Endothelial cell of umbilical vein (primary cell): ENCODE results near the gene SLC6A2.

Experiments
- CTCF ChIP-seq, 2 donors: IDR thresholded peaks; 1 replicate in 1 of 2; 2 replicates in 1 of 2; pipeline ENCODE4 v1.5.1; 2011; ENCODE audit warnings: low read length in 2 of 2, mild to moderate bottlenecking in 2 of 2, moderate library complexity in 2 of 2, control low read depth in 1 of 2, inconsistent platforms in 1 of 2, low read depth in 1 of 2; ENCODE audit not compliant: insufficient read depth in 1 of 2; ENCODE audit errors: extremely low read depth in 1 of 2
- EZH2 ChIP-seq: IDR thresholded peaks from 2 replicates; pipeline ENCODE4 v1.6.1; 2012; ENCODE audit warnings: borderline replicate concordance, low read depth, mild to moderate bottlenecking, moderate library complexity, low read length, inconsistent platforms; ENCODE audit not compliant: severe bottlenecking
- MAX ChIP-seq: IDR thresholded peaks from 2 replicates; pipeline ENCODE4 v1.6.1; 2011; ENCODE audit not compliant: insufficient read depth, insufficient read length
- MYC ChIP-seq: IDR thresholded peaks from one replicate; pipeline ENCODE4 v1.6.1; 2011; ENCODE audit warnings: mild to moderate bottlenecking, low read depth, low read length
- POLR2A ChIP-seq: IDR thresholded peaks from 2 replicates; pipeline ENCODE4 v1.6.1; 2012; ENCODE audit warnings: low read depth, mild to moderate bottlenecking, control low read depth, low read length
- POLR2AphosphoS5 ChIP-seq: IDR thresholded peaks from 2 replicates; pipeline ENCODE4 v1.6.1; 2012; ENCODE audit warnings: low read depth, mild to moderate bottlenecking, control low read depth, low read length, moderate library complexity; ENCODE audit not compliant: insufficient read depth

GRCh38 chr16:55656691-55657092 is 904 bp downstream of the SLC6A2 start:
- TF ChIP-seq EZH2 (peak; percentile 38), CTCF (IDR thresholded peaks at IDR 0.05; ENCODE audit: extremely low read depth in 1 of 2, insufficient read depth in 1 of 2, low read depth in 1 of 2, low read length in 2 of 2) (no peak), POLR2AphosphoS5 (no peak), POLR2A (no peak), MAX (no peak), MYC (no peak)
